H9 (cell line): ENCODE results near the gene MED31. TPM values are rescaled to one million over a fixed set of nuclear protein-coding genes. Genes with fewer than 3 reads are reported as not detected.

Source experiments
- DNase-seq: peaks from one replicate; pipeline ENCODE4 v3.0.0-alpha.2; 2017
- H2AFZ ChIP-seq: one replicate; pipeline ENCODE4 v1.6.1; 2013; ENCODE audit warnings: mild to moderate bottlenecking, low read length, control low read depth, moderate library complexity
- H2AK5ac ChIP-seq: 2 replicates; pipeline ENCODE4 v1.6.1; 2013; ENCODE audit warnings: low read length, control low read depth, mixed read lengths; ENCODE audit not compliant: insufficient read length
- H2BK120ac ChIP-seq: one replicate; pipeline ENCODE4 v1.6.1; 2013; ENCODE audit warnings: low read depth, mild to moderate bottlenecking, low read length, control low read depth, inconsistent platforms; ENCODE audit not compliant: poor library complexity, severe bottlenecking
- H2BK12ac ChIP-seq: 2 replicates; pipeline ENCODE4 v1.6.1; 2013; ENCODE audit warnings: low read length, control low read depth, mixed read lengths, low read depth; ENCODE audit not compliant: insufficient read length
- H2BK15ac ChIP-seq: 2 replicates; pipeline ENCODE4 v1.6.1; 2013; ENCODE audit warnings: low read depth, low read length, control low read depth
- H2BK20ac ChIP-seq: one replicate; pipeline ENCODE4 v1.6.1; 2013; ENCODE audit warnings: low read depth, mild to moderate bottlenecking, low read length, control low read depth, inconsistent platforms; ENCODE audit not compliant: poor library complexity, severe bottlenecking
- H2BK5ac ChIP-seq: 2 replicates; pipeline ENCODE4 v1.6.1; 2013; ENCODE audit warnings: low read length, control low read depth, mixed read lengths; ENCODE audit not compliant: insufficient read length
- H3K14ac ChIP-seq: 2 replicates; pipeline ENCODE4 v1.6.1; 2013; ENCODE audit warnings: low read length, control low read depth; ENCODE audit not compliant: insufficient read depth
- H3K18ac ChIP-seq: 2 replicates; pipeline ENCODE4 v1.6.1; 2013; ENCODE audit warnings: low read depth, mild to moderate bottlenecking, mixed read lengths, low read length, control low read depth; ENCODE audit not compliant: insufficient read length
- H3K23ac ChIP-seq: 2 replicates; pipeline ENCODE4 v1.6.1; 2013; ENCODE audit warnings: low read length, control low read depth, mixed read lengths, low read depth; ENCODE audit not compliant: insufficient read length
- H3K23me2 ChIP-seq: 2 replicates; pipeline ENCODE4 v1.6.1; 2013; ENCODE audit warnings: low read depth, mild to moderate bottlenecking, mixed read lengths, low read length, control low read depth; ENCODE audit not compliant: insufficient read length, poor library complexity, severe bottlenecking
- H3K27ac ChIP-seq: 2 replicates; pipeline ENCODE4 v1.5.1; 2013; ENCODE audit warnings: low read length, control low read depth, mixed read lengths, low read depth; ENCODE audit not compliant: insufficient read length
- H3K27me3 ChIP-seq: 2 replicates; pipeline ENCODE4 v1.6.1; 2013; ENCODE audit warnings: low read length, control low read depth, inconsistent platforms; ENCODE audit not compliant: insufficient read depth
- H3K4ac ChIP-seq: 2 replicates; pipeline ENCODE4 v1.6.1; 2013; ENCODE audit warnings: low read depth, mild to moderate bottlenecking, control low read depth, inconsistent platforms, low read length, moderate library complexity
- H3K4me1 ChIP-seq: 2 replicates; pipeline ENCODE4 v1.6.1; 2013; ENCODE audit warnings: low read length, control low read depth, inconsistent platforms; ENCODE audit not compliant: insufficient read depth
- H3K4me2 ChIP-seq: 2 replicates; pipeline ENCODE4 v1.6.1; 2013; ENCODE audit warnings: low read length, control low read depth, mixed read lengths; ENCODE audit not compliant: insufficient read length, insufficient read depth
- H3K56ac ChIP-seq: 2 replicates; pipeline ENCODE4 v1.6.1; 2013; ENCODE audit warnings: low read depth, mild to moderate bottlenecking, mixed read lengths, low read length, control low read depth; ENCODE audit not compliant: insufficient read length
- H3K79me1 ChIP-seq: 2 replicates; pipeline ENCODE4 v1.6.1; 2013; ENCODE audit warnings: low read depth, mild to moderate bottlenecking, moderate library complexity, low read length, control low read depth, inconsistent platforms; ENCODE audit not compliant: insufficient read depth, poor library complexity, severe bottlenecking
- H3K79me2 ChIP-seq: 2 replicates; pipeline ENCODE4 v1.6.1; 2013; ENCODE audit warnings: low read length, control low read depth, inconsistent platforms; ENCODE audit not compliant: insufficient read depth
- H3K9ac ChIP-seq: 2 replicates; pipeline ENCODE4 v1.6.1; 2013; ENCODE audit warnings: low read length, control low read depth, mixed read lengths; ENCODE audit not compliant: insufficient read length; ENCODE audit errors: extremely low read depth
- H3K9me3 ChIP-seq: one replicate; pipeline ENCODE4 v1.6.1; 2013; ENCODE audit warnings: low read depth, low read length, inconsistent platforms; ENCODE audit not compliant: control insufficient read depth
- H3T11ph ChIP-seq: one replicate; pipeline ENCODE4 v1.6.1; 2013; ENCODE audit warnings: mild to moderate bottlenecking, low read length, control low read depth, inconsistent platforms
- H4K20me1 ChIP-seq: one replicate; pipeline ENCODE4 v1.6.1; 2013; ENCODE audit not compliant: control insufficient read depth, insufficient read length, insufficient read depth
- H4K5ac ChIP-seq: 2 replicates; pipeline ENCODE4 v1.6.1; 2013; ENCODE audit warnings: low read depth, mild to moderate bottlenecking, mixed read lengths, low read length, control low read depth; ENCODE audit not compliant: insufficient read length
- H4K8ac ChIP-seq: replicated peaks from 2 replicates; pipeline ENCODE4 v1.6.1; 2013; ENCODE audit warnings: low read length, control low read depth, mixed read lengths, low read depth; ENCODE audit not compliant: insufficient read length
- H4K91ac ChIP-seq: 2 replicates; pipeline ENCODE4 v1.6.1; 2013; ENCODE audit warnings: low read depth, mild to moderate bottlenecking, moderate library complexity, mixed read lengths, low read length, control low read depth; ENCODE audit not compliant: insufficient read length
- H3K27ac Mint-ChIP-seq, 3 experiments: 2 replicates in 2 of 3; 3 replicates in 1 of 3; pipeline ENCODE4 v1.8.0; 2020 to 2021; ENCODE audit warnings: mixed read lengths in 3 of 3, mild to moderate bottlenecking in 1 of 3, moderate library complexity in 1 of 3
- H3K27me3 Mint-ChIP-seq: 2 replicates; pipeline ENCODE4 v1.8.0; 2021; ENCODE audit warnings: low read depth, mild to moderate bottlenecking, moderate library complexity, mixed read lengths
- H3K36me3 Mint-ChIP-seq, 3 experiments: 2 replicates in 2 of 3; 3 replicates in 1 of 3; pipeline ENCODE4 v1.8.0; 2020 to 2021; ENCODE audit warnings: low read depth in 3 of 3, mixed read lengths in 3 of 3; ENCODE audit not compliant: insufficient read depth in 1 of 3
- H3K4me1 Mint-ChIP-seq, 2 experiments: 2 replicates each; pipeline ENCODE4 v1.8.0; 2020; ENCODE audit warnings: mixed read lengths in 2 of 2
- H3K4me3 Mint-ChIP-seq, 2 experiments: 2 replicates in 1 of 2; 3 replicates in 1 of 2; pipeline ENCODE4 v1.8.0; 2020 to 2021; ENCODE audit warnings: mild to moderate bottlenecking in 2 of 2, mixed read lengths in 2 of 2, moderate library complexity in 1 of 2
- H3K9me3 Mint-ChIP-seq, 2 experiments: 2 replicates in 1 of 2; 3 replicates in 1 of 2; pipeline ENCODE4 v1.8.0; 2020; ENCODE audit warnings: mild to moderate bottlenecking in 2 of 2, mixed read lengths in 2 of 2, moderate library complexity in 1 of 2
- CTCF ChIP-seq: fragments of 200-600 bp; sonication (generic); conservative IDR thresholded peaks from 3 replicates; pipeline ENCODE4 v1.8.0; 2021; ENCODE audit warnings: antibody characterized with exemption, mild to moderate bottlenecking
- WGBS: extraction: QIAGEN DNeasy Blood & Tissue Kit; methylation state at CpG from one replicate; pipeline ENCODE4 v1.1.7; 2013; ENCODE audit warnings: missing lambda C conversion rate, low lambda C conversion rate, mixed read lengths; ENCODE audit not compliant: insufficient read length; ENCODE audit errors: extremely low coverage; 5-methylcytosine and 5-hydroxymethylcytosine counted together
- total RNA-seq: library from RNA; stranded (reverse); gene quantifications from 2 replicates; pipeline ENCODE4 v1.2.1, GENCODE V29; 2021

The MED31 gene
- total RNA-seq, 1 experiment from 2014 or later = 11.8 TPM

- Histone ChIP-seq H3K79me2 (no peaks in the 10 kb centered on the region), H2AFZ (no peak overlapping the region), H3K27ac (no peak overlapping the region), H2BK120ac (no peak overlapping the region), H3K9ac (no peak overlapping the region), H4K20me1 (no peaks in the 10 kb centered on the region), H2BK15ac (no peak overlapping the region), H3K79me1 (no peaks in the 10 kb centered on the region), H2AK5ac (no peak overlapping the region), H4K91ac (no peak overlapping the region), H3K9me3 (no peaks in the 10 kb centered on the region), H3K23ac (no peak overlapping the region), H2BK5ac (no peak overlapping the region), H2BK20ac (no peak overlapping the region), H2BK12ac (no peak overlapping the region), H3K56ac (no peak overlapping the region), H3K18ac (no peak overlapping the region), H3T11ph (no peak overlapping the region), H4K5ac (no peak overlapping the region), H3K23me2 (no peaks in the 10 kb centered on the region), H3K4me2 (no peak overlapping the region), H3K14ac (no peak overlapping the region), H4K8ac (no peak overlapping the region), H3K4me1 (no peaks in the 10 kb centered on the region), H3K27me3 (no peaks in the 10 kb centered on the region), H3K4ac (no peak overlapping the region)
- Mint-ChIP-seq H3K4me3 (no peak overlapping the region), H3K9me3 (no peaks in the 10 kb centered on the region), H3K27me3 (no peaks in the 10 kb centered on the region), H3K4me1 (no peaks in the 10 kb centered on the region), H3K27ac (no peak overlapping the region), H3K36me3 (peaks cover 10 to 73% (median 54%) of the 10 kb centered on the region in 3 experiments)
- TF ChIP-seq CTCF = no peak
- WGBS = no CpG with 5 or more reads among the region's 3 CpGs
- no peak for DNase-seq
These were observed 43.1 kb downstream of the MED31 start for GRCh38 chr17:6608321-6608720.
